ENCODE results near the gene SLCO2B1. TPM values are rescaled to one million over a fixed set of nuclear protein-coding genes. Genes with fewer than 3 reads are reported as not detected.

Gene SLCO2B1
- polyA plus RNA-seq, 3 donors, result 15.2 to 23.4 (median 16.5) TPM

DNA sequence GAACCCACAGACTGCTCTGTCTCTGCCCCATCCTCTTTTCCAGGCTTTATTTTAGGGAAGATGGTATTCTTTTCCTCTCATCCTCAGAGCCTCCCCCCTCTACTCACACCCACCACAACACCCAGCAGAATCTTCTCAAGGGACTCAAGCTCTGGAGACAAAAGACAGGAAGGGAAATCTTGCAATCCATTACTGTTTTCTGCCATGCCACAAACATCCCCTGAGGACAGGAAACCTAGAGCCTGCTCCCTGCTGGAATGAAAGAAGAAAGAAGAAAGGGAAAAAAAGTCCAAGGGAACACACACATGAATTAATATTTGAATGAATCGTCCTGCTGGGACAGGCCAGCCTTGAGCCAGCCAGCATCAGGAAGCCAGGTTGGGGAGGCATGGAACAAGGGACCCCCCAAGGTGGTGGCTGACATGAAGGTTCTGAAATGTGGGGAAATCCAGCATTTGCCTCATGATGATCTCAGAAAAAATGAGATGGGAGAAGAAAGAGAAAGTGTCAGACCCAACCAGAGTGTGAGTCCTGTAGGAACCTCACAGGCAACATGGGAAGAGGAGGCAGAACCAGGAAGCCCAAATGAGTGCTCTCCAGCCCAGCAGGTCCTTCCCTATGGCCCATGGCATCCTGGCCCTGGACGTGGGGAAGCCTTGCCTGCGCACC lies 34.0 kb downstream of the SLCO2B1 start:
- 65 to 73% (median 70%) methylated on average over 3 of the region's 3 CpGs for whole genome bisulfite sequencing, 3 donors
- no peak overlapping the region for H3K27ac ChIP-seq (ENCODE audit: low read depth, low read length)

GRCh38 chr11:75185866-75186265 lies 35.0 kb downstream of the SLCO2B1 start:
- H3K27ac ChIP-seq (ENCODE audit: low read depth, low read length), result no peak overlapping the region
- 88 to 100% (median 93%) methylated on average over 3 of the region's 3 CpGs for WGBS, 3 donors

DNA sequence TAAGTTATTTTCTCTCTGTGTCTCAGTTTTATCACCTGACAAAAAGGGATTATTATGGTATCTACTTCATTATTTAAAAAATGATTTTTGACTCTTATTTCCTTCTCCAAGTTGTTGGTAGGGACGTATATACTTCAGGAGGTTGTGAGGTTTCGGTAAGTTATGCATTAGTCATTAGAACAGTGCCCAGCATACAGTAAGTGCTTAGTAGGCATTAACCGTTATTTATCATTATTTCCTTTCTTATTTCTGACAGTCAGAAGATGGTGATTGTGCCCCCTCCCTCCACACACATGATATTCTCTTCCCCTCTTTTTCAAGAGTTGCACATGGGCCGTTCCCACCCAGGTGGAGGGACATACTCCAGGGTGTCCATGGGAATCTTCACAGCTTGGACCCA lies 36.1 kb downstream of the SLCO2B1 start:
- WGBS, 3 donors, result 90 to 92% (median 91%) methylated on average over 4 of the region's 4 CpGs
- H3K27ac ChIP-seq (ENCODE audit: low read depth, low read length), result no peak overlapping the region

DNA sequence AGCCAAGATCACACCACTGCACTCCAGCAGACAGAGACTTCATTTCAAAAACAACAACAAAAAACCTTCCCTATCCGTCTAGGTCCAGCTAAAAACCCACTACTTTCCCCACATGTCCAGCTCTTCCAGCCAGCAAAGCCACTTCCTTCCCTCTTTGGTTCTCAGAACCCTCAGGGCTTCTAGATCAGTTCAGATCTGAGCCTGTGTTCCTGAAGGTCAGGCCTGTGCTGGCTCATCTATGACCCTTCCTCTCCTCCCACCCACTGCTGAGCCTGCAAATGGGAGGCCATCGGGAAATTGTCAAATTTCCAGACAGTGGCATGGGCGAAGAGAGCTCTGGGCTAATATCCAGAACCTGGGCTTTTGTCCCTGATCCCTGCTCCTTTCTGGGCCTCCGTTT lies 37.8 kb downstream of the SLCO2B1 start:
- H3K27ac ChIP-seq (ENCODE audit: low read depth, low read length), result no peak overlapping the region

DNA sequence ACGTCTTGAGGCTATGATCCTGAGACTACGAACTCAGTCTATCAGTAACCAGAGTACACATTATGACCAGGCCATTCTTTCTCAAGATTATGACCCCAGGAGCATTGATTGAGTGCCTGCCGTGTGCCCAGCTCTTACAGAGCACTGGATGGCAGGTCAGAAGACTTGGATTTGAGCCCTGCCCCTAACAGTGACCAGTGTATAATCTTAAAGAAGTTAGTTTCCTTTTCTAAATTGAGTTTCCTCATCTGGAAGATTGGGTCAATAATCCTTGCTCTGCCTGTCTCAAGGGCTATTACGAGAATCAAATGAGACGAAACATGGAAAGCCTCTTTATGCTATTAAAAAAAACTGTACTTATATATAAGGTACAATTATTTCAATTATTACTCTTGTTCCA lies 38.2 kb downstream of the SLCO2B1 start:
- H3K27ac ChIP-seq (ENCODE audit: low read depth, low read length), result no peak overlapping the region
- WGBS, 3 donors, result 84 to 93% (median 84%) methylated on average over 5 of the region's 5 CpGs

More for the DNA sequence above, 37.8 kb downstream of the SLCO2B1 start:
- 73 to 89% (median 77%) methylated on average over 4 of the region's 4 CpGs for WGBS, 3 donors

DNA sequence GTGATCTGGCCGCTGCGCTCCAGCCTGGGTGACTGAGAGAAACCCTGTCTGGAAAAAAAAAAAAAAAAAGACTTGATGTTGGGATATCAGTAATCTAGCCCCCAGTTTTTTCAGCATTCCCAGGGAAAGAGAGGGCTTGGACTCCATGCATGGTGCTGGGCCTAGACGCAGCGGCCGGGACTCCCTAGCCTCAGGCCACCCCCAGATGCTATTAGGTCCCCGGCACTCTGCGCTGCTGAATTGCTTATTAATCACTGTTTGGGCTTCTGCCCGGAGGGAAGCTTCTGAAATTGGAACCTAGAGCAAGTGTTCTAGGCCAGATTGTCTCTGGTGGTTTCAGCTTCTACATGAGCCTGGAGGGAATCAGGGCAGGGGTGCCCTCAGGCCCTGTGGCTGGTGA lies 39.0 kb downstream of the SLCO2B1 start:
- H3K27ac ChIP-seq (ENCODE audit: low read depth, low read length), result no peak overlapping the region
- 62 to 89% (median 78%) methylated on average over 8 of the region's 8 CpGs for WGBS, 3 donors

DNA sequence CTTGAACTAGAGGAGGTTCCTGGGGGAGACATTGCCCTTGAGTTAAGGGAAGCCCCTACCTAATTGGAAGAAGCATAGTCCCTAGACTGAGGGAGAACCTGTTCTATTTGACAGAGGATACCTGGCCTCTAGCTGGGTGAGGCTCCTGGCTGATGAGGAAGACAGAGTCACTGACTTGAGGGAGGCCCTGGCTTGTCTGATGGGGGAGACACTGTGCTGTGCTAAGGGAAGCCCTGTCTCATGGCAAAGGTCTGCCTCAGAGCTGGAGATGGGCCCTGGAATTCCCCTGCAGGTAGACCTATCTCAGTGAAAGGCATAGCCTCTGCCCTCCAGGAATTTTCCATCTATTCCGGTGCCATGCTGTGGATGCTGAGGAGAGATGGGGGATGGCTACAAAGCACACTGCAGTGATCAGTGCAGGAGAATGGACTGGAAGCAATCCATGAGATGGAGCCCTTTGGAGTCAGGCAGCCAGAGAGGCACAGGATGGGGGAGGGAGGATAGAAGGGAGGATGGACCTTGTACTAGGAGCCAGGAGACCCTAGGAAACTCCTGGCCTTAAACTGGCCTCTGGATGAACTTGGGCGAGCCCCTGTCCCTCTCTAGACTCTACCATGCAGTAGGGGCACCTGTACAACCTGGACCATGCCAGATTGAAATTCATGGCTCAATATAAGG lies 39.9 kb downstream of the SLCO2B1 start:
- no peak overlapping the region for H3K27ac ChIP-seq (ENCODE audit: low read depth, low read length)
- WGBS, 3 donors, result 91 to 97% (median 92%) methylated on average over 2 of the region's 2 CpGs

GRCh38 chr11:75191330-75191717 lies 40.4 kb downstream of the SLCO2B1 start:
- H3K27ac ChIP-seq (ENCODE audit: low read depth, low read length), result no peak overlapping the region
- WGBS, 3 donors, result 52 to 64% (median 53%) methylated on average over 3 of the region's 3 CpGs

DNA sequence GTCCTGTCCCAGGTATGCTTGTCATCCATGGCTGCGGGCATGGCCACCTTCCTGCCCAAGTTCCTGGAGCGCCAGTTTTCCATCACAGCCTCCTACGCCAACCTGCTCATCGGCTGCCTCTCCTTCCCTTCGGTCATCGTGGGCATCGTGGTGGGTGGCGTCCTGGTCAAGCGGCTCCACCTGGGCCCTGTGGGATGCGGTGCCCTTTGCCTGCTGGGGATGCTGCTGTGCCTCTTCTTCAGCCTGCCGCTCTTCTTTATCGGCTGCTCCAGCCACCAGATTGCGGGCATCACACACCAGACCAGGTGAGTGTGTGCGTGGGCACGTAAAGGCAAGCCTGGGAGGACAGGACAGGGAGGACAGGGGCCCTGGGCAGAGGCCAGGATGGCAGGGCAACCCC lies 42.4 kb downstream of the SLCO2B1 start:
- WGBS, 3 donors, result 97 to 98% (median 98%) methylated on average over 15 of the region's 15 CpGs
- H3K27ac ChIP-seq (ENCODE audit: low read depth, low read length), result no peak overlapping the region

DNA sequence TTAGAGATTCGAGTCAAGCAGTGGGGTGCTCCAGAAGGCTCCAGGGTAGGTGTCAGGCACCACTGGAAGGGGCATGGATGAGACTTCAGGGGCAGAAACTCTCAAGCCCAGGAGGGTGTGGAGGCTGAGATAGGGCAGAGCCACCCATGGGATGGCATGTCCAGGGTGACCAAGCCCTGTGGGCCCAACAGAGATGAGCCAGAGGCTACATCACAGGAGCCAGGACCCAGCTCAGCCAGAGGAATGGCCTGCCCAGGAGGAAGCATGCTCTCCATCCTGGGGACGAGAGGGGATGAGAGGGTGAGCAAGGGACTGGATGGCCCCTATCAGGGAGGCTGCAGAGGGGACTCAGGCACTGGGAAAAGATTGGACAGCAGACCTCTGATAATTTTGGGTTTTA lies 42.8 kb downstream of the SLCO2B1 start:
- no peak overlapping the region for H3K27ac ChIP-seq (ENCODE audit: low read depth, low read length)
- WGBS, 3 donors, result 66 to 92% (median 80%) methylated on average over 2 of the region's 2 CpGs

GRCh38 chr11:75194147-75194546 lies 43.2 kb downstream of the SLCO2B1 start:
- WGBS, 3 donors, result 30 to 57% (median 47%) methylated on average over 5 of the region's 5 CpGs

DNA sequence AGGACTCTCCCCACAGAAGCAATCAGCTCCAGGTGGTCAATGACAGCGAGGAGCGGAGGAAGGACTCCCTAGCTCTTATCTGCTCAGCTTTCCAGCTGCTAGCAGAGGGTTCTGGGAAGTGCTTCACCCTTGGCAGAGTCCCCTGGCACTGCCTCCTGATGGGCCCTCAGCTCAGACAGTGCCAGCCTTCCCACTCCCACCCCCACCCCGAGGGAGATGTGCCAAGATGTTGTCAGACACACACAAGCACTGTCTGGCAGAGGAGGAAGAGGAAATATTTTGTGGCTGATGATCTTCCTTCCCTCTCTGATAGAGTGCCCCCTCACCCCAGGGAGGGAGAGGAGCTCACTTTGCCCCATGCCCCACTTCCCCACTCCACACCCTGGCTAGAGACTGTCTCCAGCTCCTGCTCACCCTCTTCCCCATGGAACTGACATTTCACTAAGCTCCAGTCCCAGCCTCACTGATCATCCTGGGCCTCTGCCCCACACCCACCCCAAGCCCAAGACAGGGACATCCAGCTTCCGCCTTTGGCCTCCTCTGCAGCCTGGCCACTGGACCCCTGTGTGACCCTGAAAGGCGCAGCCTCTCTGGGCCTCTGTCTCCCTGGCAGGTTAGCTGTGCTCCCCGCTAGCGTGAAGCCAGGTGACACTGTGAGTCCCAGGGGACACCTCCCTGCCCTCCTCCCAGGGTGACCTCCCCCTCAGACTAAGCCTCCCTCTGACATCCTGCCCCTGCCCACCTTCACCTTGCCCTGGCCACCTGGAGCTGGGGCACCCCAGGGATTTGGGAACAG lies 44.5 kb downstream of the SLCO2B1 start:
- 65 to 81% (median 69%) methylated on average over 7 of the region's 7 CpGs for WGBS, 3 donors

More at GRCh38 chr11:75194147-75194546, 43.2 kb downstream of the SLCO2B1 start:
- H3K27ac ChIP-seq (ENCODE audit: low read depth, low read length), result no peak overlapping the region

GRCh38 chr11:75196426-75196825 lies 45.5 kb downstream of the SLCO2B1 start:
- H3K27ac ChIP-seq (ENCODE audit: low read depth, low read length), result no peak overlapping the region

More for the DNA sequence above, 44.5 kb downstream of the SLCO2B1 start:
- no peak overlapping the region for H3K27ac ChIP-seq (ENCODE audit: low read depth, low read length)

DNA sequence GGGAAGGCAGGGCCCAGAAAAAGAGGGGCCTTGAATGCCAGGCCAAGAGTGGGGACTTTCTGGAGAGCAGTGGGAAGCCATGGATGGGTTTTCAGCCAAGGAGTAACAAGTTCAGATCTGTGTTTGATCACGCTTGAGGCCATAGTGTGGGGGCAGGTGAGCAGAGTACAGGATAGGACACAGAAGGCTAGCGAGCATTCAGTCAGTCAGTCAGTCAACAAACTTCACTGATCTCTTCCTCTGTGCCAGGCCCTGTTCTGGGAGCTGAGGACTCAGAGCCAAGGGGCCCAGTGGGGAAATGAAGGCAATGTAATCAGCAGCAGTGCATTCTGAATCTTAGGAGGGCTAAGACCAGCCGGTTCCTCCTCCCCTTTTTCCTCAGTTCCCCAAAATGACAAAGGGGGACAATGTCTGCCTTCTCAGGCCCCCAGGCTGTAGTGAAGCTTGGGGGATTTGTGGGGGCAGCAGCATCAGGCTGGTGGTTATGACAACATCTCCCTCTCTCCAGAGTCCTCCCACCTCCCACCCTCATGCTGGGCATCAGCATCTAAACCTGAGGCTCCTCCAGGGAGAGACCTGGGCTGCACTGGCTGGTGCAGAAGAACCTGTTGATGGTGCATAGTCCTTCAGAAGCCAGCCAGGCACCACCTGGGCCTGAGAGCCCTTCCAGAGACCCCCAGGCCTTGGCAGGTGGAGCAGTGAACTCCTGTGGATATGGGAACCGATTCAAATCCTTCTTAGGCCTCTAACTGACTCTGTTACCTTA lies 46.8 kb downstream of the SLCO2B1 start:
- 91 to 96% (median 94%) methylated on average over 4 of the region's 4 CpGs for WGBS, 3 donors
- H3K27ac ChIP-seq (ENCODE audit: low read depth, low read length), result no peak overlapping the region

More at GRCh38 chr11:75196426-75196825, 45.5 kb downstream of the SLCO2B1 start:
- WGBS, 3 donors, result 72 to 88% (median 84%) methylated on average over 8 of the region's 8 CpGs

DNA sequence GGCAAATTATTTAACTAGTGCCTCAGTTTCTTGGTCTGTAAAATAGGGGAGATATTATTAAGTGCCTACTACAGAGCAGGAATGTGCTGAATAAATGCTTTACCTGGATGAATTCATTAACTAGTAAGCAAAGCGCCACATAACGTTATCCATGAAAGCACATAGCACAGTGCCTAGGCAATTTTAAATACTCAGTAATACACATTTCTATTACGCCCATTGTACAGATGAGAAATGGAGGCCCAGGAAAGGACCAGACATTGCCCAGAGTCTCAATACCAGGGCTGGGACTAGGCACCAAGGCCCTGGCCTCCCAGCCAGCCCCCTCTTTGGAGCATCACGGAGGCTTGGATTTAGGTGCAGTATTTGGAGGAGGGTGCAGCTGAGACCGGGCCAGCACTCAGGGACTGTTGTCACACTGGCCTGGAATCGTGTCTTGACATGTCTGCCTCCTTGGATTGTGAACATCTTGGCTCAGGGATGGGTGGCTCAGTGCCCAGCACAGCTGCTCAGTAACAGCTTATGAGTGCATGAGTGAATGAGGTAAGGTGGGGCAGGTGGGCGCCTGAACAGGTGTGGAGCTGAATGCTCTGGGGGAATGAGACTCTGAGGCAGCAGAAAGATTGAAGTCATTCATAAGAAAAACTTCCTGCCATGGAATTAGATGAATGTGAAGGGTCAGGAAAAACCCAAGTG lies 47.5 kb downstream of the SLCO2B1 start:
- 88 to 95% (median 89%) methylated on average over 7 of the region's 7 CpGs for WGBS, 3 donors
- H3K27ac ChIP-seq (ENCODE audit: low read depth, low read length), result no peak overlapping the region

DNA sequence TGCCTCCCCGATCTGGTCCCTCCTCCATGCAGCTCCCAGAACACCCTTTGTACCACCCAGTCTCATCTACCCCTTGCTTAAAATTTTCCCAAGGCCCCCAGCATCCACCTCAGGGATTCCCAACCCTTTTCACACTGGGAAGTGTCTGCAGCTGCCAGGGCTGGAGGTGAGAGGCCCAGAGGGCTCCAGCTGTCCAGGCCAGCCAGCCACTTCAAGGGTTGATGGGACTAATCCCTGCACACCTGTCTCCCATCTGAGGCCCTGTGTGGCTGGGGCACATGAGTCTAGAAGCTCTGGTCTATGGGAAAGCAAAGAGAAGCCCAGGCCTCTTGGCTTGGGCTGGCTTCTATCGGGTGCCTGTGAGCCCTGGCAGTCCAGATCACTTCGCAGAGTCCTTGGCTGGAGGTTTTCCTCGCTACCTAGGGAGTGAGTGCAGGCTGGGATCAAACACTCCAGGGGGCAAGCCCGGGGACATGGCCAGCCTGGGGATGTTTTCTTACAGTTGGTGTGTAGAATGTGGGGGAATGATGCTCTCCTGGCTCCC lies 48.6 kb downstream of the SLCO2B1 start:
- 83 to 90% (median 84%) methylated on average over 5 of the region's 5 CpGs for WGBS, 3 donors
- H3K27ac ChIP-seq (ENCODE audit: low read depth, low read length), result no peak overlapping the region

GRCh38 chr11:75200051-75200450 lies 49.1 kb downstream of the SLCO2B1 start:
- WGBS, 3 donors, result 63 to 81% (median 75%) methylated on average over 10 of the region's 10 CpGs
- H3K27ac ChIP-seq (ENCODE audit: low read depth, low read length), result no peak overlapping the region

GRCh38 chr11:75200531-75200930 lies 49.6 kb downstream of the SLCO2B1 start:
- 91 to 96% (median 92%) methylated on average over 2 of the region's 2 CpGs for WGBS, 3 donors
- no peak overlapping the region for H3K27ac ChIP-seq (ENCODE audit: low read depth, low read length)

All from adipose tissue (tissue), 3 donors.